Keratinocyte (primary cell): Measurements from ENCODE around the gene AKR1B1. TPM values are rescaled to one million over a fixed set of nuclear protein-coding genes. Genes with fewer than 3 reads are reported as not detected.

Experiments
- DNase-seq: peaks from one replicate; pipeline ENCODE4 v3.0.0-alpha.2; 2011; ENCODE audit warnings: low read depth, missing footprints, low spot score
- FAIRE-seq: peaks from 2 replicates; lab custom pipeline; 2011; peaks lifted over from hg19 to GRCh38; lab: Jason Lieb, UNC
- H2AFZ ChIP-seq: 2 replicates; pipeline ENCODE4 v1.6.0; 2012; ENCODE audit warnings: low read length, control low read depth, inconsistent platforms; ENCODE audit not compliant: control insufficient read depth
- H3K27ac ChIP-seq: 2 replicates; pipeline ENCODE4 v1.5.1; 2011; ENCODE audit warnings: low read length; ENCODE audit not compliant: control insufficient read depth, insufficient read depth
- H3K27me3 ChIP-seq: 3 replicates; pipeline ENCODE4 v1.6.0; 2011; ENCODE audit warnings: low read length; ENCODE audit not compliant: control insufficient read depth, insufficient read depth; ENCODE audit errors: extremely low read depth
- H3K36me3 ChIP-seq, 2 experiments: 2 replicates in 1 of 2; 3 replicates in 1 of 2; pipeline ENCODE4 v1.5.1; 2011; ENCODE audit warnings: low read length in 2 of 2, mild to moderate bottlenecking in 1 of 2; ENCODE audit not compliant: control insufficient read depth in 2 of 2, insufficient read depth in 2 of 2; ENCODE audit errors: extremely low read depth in 1 of 2
- H3K4me1 ChIP-seq: 3 replicates; pipeline ENCODE4 v1.5.1; 2011; ENCODE audit warnings: low read length; ENCODE audit not compliant: control insufficient read depth, insufficient read depth; ENCODE audit errors: extremely low read depth
- H3K4me2 ChIP-seq: 3 replicates; pipeline ENCODE4 v1.6.0; 2011; ENCODE audit warnings: low read depth, low read length; ENCODE audit not compliant: control insufficient read depth, insufficient read depth; ENCODE audit errors: extremely low read depth
- H3K4me3 ChIP-seq, 3 experiments: fragments of 200-600 bp in 1 of 3; sonication (generic) in 1 of 3; 2 replicates in 2 of 3; 3 replicates in 1 of 3; pipeline ENCODE4 v1.5.1; 2011 to 2016; ENCODE audit warnings: low read length in 3 of 3, mild to moderate bottlenecking in 3 of 3, control low read depth in 2 of 3, inconsistent platforms in 1 of 3, low read depth in 1 of 3, mixed read lengths in 1 of 3, mixed run types in 1 of 3, moderate library complexity in 1 of 3; ENCODE audit not compliant: control insufficient read depth in 2 of 3, insufficient read depth in 2 of 3; ENCODE audit errors: extremely low read depth in 1 of 3
- H3K79me2 ChIP-seq: 2 replicates; pipeline ENCODE4 v1.6.0; 2012; ENCODE audit warnings: low read length; ENCODE audit not compliant: control insufficient read depth, insufficient read depth
- H3K9ac ChIP-seq: 3 replicates; pipeline ENCODE4 v1.6.0; 2011; ENCODE audit warnings: low read length; ENCODE audit not compliant: control insufficient read depth, insufficient read depth; ENCODE audit errors: extremely low read depth
- H3K9me1 ChIP-seq: 3 replicates; pipeline ENCODE4 v1.6.0; 2011; ENCODE audit warnings: low read length; ENCODE audit not compliant: control insufficient read depth, insufficient read depth; ENCODE audit errors: extremely low read depth
- H3K9me3 ChIP-seq: 2 replicates; pipeline ENCODE4 v1.5.1; 2012; ENCODE audit warnings: low read depth, low read length; ENCODE audit not compliant: control insufficient read depth
- H4K20me1 ChIP-seq: 3 replicates; pipeline ENCODE4 v1.6.0; 2011; ENCODE audit warnings: low read length; ENCODE audit not compliant: control insufficient read depth, insufficient read depth; ENCODE audit errors: extremely low read depth
- CTCF ChIP-seq, 3 experiments: IDR thresholded peaks in 1 of 3; conservative IDR thresholded peaks in 1 of 3; optimal IDR thresholded peaks in 1 of 3; 2 replicates in 2 of 3; 3 replicates in 1 of 3; pipeline versions ENCODE3 to v1.5.1; 2011; ENCODE audit warnings: low read length in 3 of 3, mild to moderate bottlenecking in 3 of 3, moderate library complexity in 2 of 3, control low read depth in 1 of 3, inconsistent platforms in 1 of 3; ENCODE audit not compliant: insufficient read depth in 2 of 3; ENCODE audit errors: extremely low read depth in 1 of 3
- EZH2 ChIP-seq: IDR thresholded peaks from one replicate; pipeline ENCODE4 v1.6.1; 2012; ENCODE audit warnings: inconsistent platforms, mild to moderate bottlenecking, low read length, moderate library complexity
- dilution Hi-C: fragments of 300-500 bp; cut with MboI; formaldehyde crosslinking; loops from one replicate; pipeline ENCODE4 v1.7.0; 2020; ENCODE audit warnings: low sequenced_read_pairs; ENCODE audit not compliant: extremely low pct_ligation_motif_present
- polyA plus RNA-seq, 5 experiments: library from polyadenylated mRNA; depleted of rRNA in 3 of 5; stranded (reverse) in 3 of 5; stranded (forward) in 1 of 5; unstranded in 1 of 5; fragments of >200 nt; gene quantifications; 1 replicate in 1 of 5; 2 replicates in 3 of 5; 3 replicates in 1 of 5; pipeline versions ENCODE4 v1.2.1 to v1.2.3, GENCODE V29; 2011 to 2012; ENCODE audit warnings: missing spikeins in 2 of 5, low read depth in 1 of 5, low replicate concordance in 1 of 5

The AKR1B1 gene
- polyA plus RNA-seq, 1 donor (not counting 4 experiments of a cell fraction or from before 2014, with no cell fraction given), result 139 TPM

DNA sequence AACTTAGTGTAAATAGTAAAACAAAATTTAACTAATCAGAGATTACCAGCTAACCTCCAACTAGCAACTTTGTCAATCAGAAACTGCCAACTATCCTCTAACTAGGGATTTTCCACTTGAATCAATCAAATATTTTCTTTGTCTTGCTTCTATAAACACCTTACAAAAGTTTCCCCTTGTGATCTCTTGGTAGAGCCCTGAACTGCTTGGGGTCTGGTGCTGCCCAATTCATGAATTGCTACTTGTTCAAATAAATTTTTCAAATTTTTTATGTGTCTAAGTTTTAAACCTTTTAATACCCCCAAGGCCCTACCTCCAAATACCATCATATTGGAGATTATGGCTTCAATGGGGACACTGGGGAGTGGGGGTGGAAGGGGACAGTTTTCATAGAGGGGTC, 24.0 kb upstream of the AKR1B1 start:
- Histone ChIP-seq H3K9ac (no peak overlapping the region), H3K4me3 (no peak overlapping the region), H3K4me1 (peaks cover 8% of the 10 kb centered on the region), H3K36me3 (no peaks in the 10 kb centered on the region), H3K9me1 (no peaks in the 10 kb centered on the region), H3K4me2 (no peak overlapping the region), H3K27me3 (no peaks in the 10 kb centered on the region), H4K20me1 (no peaks in the 10 kb centered on the region), H3K27ac (no peak overlapping the region), H2AFZ (no peak overlapping the region), H3K9me3 (no peaks in the 10 kb centered on the region), H3K79me2 (no peaks in the 10 kb centered on the region)
- dilution Hi-C loops, result no loop called here
- TF ChIP-seq CTCF (optimal IDR thresholded peaks at IDR 0.05 in 1 of 3, IDR thresholded peaks at IDR 0.05 in 1 of 3, conservative IDR thresholded peaks at IDR 0.05 in 1 of 3; ENCODE audit: extremely low read depth in 1 of 3, insufficient read depth in 2 of 3, low read length in 3 of 3) (no peak), EZH2 (no peak)
- DNase-seq (no peak), FAIRE-seq (no peak)

GRCh38 chr7:134481167-134481566, 22.3 kb upstream of the AKR1B1 start:
- H3K9me1 ChIP-seq, result no peaks in the 10 kb centered on the region
- FAIRE-seq, result no peak
- TF ChIP-seq EZH2, result no peak
- no peak for TF ChIP-seq CTCF (optimal IDR thresholded peaks at IDR 0.05 in 1 of 3, IDR thresholded peaks at IDR 0.05 in 1 of 3, conservative IDR thresholded peaks at IDR 0.05 in 1 of 3; ENCODE audit: extremely low read depth in 1 of 3, insufficient read depth in 2 of 3, low read length in 3 of 3)
- no peak overlapping the region for H2AFZ ChIP-seq
- no peaks in the 10 kb centered on the region for H3K9me3 ChIP-seq
- peaks cover 8% of the 10 kb centered on the region for H3K4me1 ChIP-seq
- H3K36me3 ChIP-seq, result no peaks in the 10 kb centered on the region
- H3K27ac ChIP-seq, result no peak overlapping the region
- dilution Hi-C loops, result no loop called here
- no peaks in the 10 kb centered on the region for H4K20me1 ChIP-seq
- DNase-seq, result no peak
- H3K9ac ChIP-seq, result no peak overlapping the region
- no peaks in the 10 kb centered on the region for H3K27me3 ChIP-seq
- H3K79me2 ChIP-seq, result no peaks in the 10 kb centered on the region
- H3K4me2 ChIP-seq, result no peak overlapping the region
- no peak overlapping the region for H3K4me3 ChIP-seq
